GM19025 (cell line): Measurements from ENCODE around the gene TREML2.
"Not testable (repeated sequence)": the region's sequence is repeated elsewhere in the genome, so short reads cannot be mapped to it uniquely, and the experiment has no call there.

Experiments
- ATAC-seq: cut with Tn5 transposase; IDR thresholded peaks from one replicate; pipeline ENCODE4 v1.9.1; 2021; ENCODE audit warnings: mild to moderate bottlenecking, low read depth, moderate library complexity; ENCODE audit not compliant: unreplicated experiment

The TREML2 gene, protein sequence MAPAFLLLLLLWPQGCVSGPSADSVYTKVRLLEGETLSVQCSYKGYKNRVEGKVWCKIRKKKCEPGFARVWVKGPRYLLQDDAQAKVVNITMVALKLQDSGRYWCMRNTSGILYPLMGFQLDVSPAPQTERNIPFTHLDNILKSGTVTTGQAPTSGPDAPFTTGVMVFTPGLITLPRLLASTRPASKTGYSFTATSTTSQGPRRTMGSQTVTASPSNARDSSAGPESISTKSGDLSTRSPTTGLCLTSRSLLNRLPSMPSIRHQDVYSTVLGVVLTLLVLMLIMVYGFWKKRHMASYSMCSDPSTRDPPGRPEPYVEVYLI

DNA sequence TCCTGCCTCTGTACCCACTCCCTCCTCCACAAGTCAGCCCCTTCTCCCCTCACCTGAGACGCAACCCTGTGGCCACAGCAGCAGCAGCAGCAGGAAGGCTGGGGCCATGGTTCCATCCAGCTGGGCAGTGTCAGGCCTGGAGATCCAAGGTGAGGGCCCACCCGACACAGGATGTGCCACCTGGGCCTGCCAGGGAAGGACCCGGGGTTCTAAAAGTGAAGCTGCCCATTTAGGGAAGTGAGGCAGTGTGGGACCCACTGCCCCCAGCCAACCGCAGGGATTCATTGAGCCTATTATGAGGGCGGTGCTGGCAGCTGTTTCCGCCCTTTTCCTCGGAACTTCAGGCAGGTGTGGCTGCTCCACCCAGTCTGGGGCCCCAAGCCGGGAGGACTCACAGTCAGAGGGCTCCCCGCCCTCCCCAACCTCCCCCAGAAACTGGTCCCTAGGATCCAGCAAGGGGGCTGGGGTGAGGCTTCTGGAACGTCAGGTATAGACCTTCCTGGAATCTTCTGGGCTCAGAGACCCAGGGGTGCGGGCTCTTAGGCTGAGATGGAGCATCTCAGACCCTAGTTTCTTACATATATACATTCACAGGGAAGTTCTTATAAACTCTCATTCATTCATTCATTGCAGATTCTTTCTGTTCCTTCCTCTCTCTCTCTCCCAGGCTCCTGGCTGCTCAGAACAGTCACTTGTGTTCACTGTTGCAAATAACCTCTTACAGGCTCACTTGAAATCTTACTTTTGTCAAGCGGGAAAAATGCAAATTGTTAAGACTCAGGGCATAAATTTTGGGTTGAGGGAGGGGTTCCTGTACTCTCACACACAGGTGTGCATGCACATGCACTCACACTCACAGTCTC, at the start of gene TREML2:
Gene TREML2, minus strand, starts transcription at position 249 of the 863 bp plus-strand sequence. Its CDS starts 141 bp downstream, at position 108.
- no peak for ATAC-seq

DNA sequence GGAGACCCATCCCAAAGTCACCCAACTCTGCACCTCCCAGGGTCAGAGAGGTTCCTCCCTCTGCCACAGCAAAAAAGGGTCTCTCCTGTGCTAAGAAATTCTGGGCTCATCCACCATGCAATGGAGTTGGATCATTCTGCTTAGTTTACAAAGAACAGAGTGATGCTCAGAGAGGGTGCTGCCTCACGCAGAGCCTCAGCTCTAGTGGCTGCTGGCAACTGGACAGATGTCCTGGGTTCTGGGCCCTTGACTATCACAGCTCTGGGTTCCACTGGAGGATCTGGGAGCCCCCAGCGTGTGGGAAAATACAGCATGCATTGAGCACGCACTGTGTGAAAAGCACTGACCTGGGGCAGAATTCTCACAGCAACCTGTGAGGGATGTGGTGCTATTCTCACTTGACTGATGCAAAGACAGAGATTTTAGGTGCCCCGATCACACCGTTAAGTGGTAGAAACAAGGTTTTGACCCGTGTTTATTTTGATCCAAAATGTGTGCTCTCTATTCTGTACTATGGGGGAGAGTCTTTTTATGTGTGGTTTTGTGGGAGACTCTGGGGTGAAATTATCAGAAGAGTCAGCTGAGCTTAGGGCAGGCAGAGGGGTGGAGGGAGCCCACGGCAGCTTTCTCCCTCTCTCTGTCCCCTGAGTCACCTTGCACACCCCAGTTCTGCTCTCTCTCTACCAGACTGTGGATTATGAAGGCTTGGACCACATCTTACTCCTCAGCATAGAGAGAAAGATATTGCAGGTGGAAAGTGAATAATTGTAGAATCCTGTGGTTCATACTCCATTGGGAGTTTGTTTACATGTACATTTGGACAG, 47.1 kb upstream of the TREML2 start:
- no peak for ATAC-seq

DNA sequence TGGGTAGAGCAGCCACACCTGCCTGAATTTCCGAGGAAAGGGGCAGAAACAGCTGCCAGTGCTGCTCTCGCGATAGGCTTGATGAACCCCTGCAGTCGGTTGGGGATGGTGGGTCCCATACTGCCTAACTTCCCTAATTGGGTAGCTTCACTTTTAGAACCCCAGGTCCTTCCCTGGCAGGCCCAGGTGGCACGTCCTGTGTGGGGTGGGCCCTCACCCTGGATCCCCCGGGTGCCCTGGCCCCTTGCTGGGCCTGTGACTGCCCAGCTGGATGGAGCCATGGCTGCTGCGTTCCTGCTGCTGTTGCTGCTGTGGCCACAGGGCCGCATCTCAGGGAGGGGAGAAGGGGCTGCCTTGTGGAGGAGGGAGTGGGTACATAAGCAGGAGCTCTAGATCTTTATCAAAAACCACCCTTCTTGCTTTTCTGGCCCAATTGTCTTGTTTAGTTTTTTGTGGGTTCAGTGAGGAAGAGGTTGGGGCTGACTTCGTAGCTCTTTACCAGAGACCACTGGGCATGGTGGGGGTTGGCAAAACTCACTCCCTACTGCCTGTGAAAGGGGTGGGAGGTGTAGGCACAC, 46.4 kb upstream of the TREML2 start:
- ATAC-seq = no peak

DNA sequence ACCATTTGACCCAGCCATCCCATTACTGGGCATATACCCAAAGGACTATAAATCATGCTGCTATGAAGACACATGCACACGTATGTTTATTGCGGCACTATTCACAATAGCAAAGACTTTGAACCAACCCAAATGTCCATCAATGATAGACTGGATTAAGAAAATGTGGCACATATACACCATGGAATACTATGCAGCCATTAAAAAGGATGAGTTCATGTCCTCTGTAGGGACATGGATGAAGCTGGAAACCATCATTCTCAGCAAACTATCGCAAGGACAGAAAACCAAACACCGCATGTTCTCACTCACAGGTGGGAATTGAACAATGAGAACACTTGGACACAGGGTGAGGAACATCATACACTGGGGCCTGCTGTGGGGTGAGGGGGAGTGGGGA, 45.6 kb upstream of the TREML2 start:
- ATAC-seq = not testable (repeated sequence)

DNA sequence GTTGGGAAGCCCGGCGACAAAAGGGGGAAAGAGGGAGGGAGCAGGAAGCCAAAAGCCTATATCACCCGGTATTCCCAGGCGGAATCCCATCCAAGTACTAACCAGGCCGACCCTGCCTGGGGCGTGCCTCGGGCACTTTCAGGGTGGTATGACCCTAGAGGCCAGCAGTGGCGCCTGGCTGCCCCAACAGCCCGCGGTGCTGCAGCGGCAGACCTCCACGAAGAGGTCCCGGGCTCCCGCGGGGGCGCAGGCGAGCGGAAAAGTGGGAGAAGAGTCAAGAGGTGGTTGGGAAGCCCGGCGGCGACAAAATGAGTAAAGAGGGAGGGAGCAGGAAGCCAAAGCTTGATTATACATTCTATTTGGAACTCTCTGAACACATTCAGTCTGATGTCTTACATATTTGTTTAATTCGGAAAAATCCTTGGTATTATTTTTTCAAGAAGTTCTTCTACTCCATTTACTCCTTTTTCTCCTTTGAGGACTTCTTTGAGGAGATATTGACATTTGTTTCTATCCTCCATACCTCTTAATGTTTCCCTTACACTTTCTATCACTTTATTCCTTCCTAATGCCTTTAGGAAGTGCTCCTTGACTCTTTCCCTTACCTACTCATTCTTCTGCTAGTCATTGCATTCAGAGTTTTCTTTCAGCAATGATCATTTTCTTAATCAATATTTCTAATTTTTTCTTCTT, 38.7 kb upstream of the TREML2 start:
- no peak for ATAC-seq

DNA sequence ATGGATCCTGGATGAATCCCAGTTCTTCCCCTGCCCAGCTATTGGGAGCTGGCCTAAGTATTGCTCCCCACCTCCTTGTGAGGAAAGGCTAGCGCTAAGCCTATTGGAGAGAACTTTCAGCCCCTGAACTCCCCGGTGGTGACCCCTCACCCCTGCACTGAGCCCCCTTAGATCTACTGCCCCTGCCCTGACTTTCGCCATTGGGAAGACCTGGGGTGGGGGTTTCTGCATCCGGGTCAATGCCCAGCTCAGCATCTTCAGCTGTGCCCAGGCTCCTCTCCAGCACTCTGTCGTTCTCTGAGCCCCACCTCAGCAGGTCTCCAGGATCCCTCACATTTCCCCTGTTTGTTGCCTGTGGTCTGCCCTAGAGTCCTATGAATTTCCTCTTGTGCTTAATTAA, 36.2 kb upstream of the TREML2 start:
- ATAC-seq = no peak

DNA sequence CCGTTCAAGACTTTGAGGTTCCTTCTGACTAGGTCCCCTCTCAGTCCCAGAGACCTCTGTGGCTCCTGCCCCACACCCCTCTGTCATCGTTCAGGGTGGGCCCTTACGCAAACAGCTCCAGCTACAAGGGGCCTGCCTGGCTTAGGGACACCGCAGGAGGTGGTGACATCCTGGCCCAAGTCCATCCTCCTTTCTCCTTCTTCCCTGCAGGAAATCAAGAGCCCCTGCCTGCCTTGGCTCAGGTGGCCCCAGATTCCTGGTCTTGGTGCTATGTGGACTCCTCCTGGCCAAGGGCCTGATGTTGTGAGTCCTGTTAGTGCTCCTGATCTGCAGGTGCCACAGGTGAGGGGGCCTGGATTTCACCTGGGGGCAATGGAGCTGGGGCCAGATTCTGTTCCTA, 35.3 kb upstream of the TREML2 start:
- no peak for ATAC-seq

DNA sequence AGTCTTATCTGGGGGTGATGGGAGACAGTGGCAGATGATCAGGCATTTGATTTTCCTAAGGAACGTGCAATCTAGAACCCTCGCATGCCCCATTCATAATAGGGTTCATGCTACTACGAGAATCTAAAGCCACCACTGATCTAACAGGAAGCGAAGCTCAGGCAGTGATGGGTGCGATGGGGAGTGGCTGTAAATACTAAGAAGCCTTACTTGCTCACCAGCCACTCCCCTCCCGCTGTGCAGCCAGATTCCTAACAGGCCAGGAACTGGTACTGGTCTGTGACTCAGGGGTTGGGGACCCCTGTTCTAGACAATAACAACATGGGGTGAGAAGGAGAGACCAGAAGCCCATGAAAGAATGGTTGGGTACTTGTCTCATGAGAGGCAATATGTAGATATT, 31.7 kb upstream of the TREML2 start:
- ATAC-seq = no peak

DNA sequence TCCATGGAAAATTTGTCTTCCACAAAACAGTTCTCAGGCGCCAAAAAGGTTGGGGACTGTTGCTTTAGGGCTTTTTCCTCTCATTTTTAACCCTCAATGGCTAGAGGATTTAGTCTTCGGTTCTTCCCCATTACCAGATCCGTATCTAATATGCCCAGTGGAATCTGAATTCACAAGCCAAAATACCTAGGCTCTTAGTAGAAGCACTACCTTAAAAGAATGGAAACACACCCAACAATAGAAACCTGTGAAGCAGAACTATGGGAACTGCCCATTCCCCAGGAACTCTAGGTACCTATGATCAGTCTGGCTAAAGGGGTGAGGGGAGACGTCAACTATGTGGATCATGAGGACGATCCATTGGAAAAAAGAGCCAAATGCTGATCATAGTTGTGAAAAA, 30.3 kb upstream of the TREML2 start:
- ATAC-seq = no peak

DNA sequence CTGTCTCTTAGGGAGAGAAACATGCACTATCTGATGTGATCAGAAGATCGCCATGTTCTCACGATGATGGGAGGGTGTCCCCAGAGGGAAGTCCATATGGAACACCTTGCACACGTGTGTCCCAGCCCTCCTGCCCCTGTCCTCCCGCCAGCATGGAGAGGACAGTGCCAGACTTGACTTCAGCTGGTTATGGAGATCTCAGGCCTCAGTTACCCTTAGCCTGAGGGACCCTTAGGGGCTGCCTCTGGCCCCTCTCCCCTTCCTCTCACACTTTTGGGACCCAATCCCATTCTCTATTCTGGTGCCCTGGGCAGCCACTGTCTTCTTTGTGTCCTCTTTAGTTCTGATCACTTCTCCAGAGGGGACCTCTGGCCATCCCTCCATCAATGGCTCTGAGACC, 28.8 kb upstream of the TREML2 start:
- no peak for ATAC-seq

DNA sequence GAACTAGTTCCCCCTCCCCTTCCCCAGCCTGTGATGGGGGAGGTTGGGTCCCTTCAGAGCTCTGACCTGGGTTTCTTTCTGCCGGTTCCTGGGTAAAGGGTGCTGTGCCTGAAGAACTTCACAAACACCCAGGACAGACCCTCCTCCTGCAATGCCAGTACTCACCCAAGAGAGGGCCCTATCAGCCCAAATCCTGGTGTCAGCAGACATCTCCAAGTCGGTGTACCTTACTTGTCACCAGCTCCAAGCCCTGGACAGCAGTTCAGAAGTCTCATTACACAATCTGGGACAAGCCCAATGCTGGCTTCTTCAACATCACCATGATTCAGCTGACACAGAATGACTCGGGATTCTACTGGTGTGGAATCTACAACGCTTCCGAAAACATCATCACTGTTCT, 27.7 kb upstream of the TREML2 start:
- ATAC-seq = no peak

DNA sequence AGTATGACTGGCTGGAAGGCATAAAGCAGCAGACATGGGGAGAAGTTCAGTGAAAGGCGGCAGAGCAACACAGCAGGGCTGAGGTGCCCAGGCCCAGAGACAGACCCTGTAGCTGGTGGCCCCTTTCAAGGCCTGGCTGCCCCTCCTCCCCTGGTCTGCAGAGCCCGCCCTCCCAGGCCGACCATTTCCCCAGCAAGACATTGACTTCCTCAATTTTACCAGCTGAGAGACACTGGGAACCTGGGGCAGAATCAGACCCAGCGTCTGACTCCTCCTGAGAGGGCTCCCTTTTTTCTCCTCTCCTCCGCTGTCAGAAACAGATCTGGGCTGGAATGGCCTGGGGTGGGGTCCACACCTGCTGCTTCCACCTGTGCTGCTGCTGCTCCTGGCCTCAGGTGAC, 27.1 kb upstream of the TREML2 start, which contains the start of gene TREML4:
Gene TREML4, plus strand, starts transcription at position 254 of the 400 bp plus-strand sequence. Its CDS starts 79 bp downstream, at position 333.
- ATAC-seq = no peak

DNA sequence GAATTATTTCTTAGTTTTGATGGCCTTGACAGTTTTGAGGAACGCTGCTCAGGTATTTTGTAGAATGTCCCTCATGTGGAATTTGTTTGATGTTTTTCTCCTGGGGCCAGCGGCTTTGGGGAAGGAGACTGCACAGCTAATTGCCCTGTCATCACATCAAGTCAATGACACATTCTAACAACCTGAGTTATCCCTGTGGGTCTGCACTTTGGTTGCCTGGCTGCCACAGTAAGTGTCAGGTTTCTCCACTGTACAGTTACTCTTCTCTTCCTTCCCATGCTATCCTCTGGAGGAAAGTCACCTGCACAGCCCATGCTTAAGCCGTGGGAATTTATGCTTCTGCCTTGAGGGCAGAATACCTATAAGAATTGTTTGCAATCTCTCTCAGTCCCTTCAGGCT, 25.8 kb upstream of the TREML2 start:
- ATAC-seq = no peak

DNA sequence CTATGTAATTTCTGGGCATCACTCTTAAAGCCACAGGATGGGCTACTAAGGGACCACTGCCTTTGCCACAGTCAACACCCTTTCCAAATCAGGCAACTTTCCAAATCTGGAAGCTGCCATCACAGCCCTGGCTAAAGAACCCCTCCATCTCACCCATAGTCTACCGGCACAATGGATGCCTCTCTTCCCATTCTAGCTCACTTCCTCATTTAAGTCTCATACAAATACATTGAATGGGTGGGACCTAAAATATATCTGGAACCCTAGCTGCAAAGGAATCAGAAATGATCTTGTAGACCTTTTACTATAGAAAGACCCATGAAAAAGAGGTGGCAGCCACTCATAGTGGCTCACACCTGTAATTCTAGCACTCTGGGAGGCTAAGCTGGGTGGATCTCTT, 23.9 kb upstream of the TREML2 start:
- ATAC-seq = no peak

DNA sequence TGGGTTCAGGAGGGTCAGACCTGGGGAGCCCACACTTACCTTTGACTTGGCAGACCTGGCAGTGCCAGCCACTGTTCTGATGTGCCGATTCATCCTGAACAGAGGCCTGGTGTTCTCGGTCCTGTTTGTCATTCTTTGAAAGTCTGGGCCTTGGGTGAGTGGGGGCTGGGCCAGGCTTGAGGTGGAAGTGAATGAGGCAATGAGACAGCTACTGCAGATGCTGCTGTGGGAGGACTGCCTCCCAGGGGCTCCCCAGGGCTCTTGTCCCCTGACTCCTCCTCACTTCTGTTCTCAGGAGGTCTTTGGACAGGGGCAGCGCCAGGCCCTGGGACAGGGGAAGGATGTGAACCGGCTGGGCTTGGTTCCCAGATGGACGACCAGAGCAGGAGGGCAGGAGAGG, 21.6 kb upstream of the TREML2 start:
- ATAC-seq = no peak

DNA sequence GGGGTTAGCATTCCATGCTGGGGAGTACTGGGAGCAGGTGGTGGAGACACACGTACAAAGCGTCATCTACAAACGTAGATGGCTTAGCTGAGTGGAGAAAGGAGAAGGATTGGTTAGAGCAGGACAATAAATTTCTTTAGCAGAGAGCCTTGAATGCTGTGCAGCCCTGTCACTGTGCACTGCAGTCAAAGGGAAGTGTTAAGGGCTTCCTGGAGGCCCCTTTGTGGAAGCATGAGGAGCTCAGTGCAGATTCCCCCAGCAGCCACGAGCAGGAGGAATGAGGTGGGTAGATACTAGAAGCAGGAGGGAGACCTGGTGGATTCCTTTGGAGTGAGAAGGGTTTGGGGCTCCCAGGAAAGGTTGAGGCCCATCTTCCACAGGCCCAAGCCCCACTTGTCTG, 21.1 kb upstream of the TREML2 start:
- no peak for ATAC-seq

DNA sequence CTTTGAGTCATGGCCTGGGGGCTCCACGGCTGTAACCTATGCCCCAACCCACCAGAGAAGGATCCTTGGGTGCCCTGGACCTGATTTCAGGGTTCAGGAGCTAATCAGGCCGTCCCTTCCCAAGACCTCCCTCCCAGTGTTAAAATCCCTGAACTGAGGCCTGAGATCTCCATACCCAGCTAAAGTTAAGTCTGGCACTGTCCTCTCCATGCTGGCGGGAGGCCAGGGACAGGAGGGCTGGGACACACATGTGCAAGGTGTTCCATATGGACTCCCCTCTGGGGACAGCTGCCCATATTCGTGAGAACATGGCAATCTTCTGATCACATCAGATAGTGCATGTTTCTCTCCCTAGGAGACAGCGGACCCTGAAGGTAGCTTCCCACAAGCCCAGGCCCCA, 15.7 kb upstream of the TREML2 start:
- no peak for ATAC-seq

DNA sequence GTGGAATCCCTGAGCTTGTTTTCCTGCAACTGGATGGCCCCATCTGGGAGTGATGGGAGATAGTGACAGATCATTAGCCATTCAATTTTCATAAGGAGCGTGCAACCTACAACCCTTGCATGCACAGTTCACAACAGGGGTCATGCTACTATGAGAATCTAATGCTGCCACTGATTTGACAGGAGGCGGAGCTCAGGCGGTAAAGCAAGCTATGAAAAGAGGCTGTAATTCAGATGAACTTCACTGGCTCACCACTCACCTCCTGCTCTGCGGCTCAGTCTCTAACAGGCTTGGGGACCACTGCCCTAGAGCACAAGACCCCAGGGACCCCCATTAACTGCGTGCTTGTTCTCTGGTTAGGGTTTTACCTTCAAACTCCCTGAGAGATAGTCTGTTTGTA, 14.8 kb upstream of the TREML2 start:
- ATAC-seq = no peak

DNA sequence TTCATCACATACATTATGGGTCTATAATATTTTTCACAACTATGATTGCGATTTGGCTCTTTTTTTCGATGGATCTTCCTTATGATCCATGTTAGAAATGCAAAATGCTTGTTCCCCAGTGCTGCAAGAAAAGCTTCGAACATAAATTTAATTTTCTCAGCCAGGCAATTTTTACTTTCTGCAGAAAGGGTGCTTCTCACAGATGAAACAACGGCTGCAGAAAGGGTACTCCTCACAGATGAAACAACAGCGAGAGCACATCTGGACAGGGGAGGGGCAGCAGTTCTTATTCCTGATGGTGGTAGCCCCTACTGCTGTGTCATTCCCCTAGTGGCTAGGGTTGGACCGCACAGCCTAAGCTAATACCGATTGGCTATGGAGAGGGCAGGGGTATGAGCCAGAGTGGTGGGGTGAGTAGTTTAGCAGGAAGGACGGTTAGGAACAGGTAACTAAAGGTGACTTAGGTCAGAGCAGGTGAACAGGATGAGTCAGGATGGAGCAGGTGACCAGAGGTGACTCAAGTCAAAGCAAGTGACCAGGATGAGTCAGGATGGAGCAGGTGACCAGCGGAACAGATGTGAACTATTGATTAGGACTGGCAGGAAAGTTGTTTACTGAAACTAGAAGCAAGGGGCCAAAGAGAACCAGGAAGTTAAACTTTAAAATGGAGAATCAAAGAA, 13.8 kb upstream of the TREML2 start:
- no peak for ATAC-seq
